ENCODE measurements around the gene SLCO2B1.

Gene SLCO2B1

GRCh38 chr11:75198278-75198973, 47.5 kb downstream of the SLCO2B1 start:
- ChIA-PET POLR2A (no interaction called here), CTCF (interaction anchor here (1.3 kb wide), 1 partner anchor 58 kb away, joined by 3 read pairs; no protein-coding TSS in a partner anchor)
- TF ChIP-seq PKNOX1 (IDR thresholded peaks at IDR 0.05) (no peak), BHLHE40 (IDR thresholded peaks at IDR 0.05; ENCODE audit: borderline replicate concordance) (no peak), FOXM1 (IDR thresholded peaks at IDR 0.05; ENCODE audit: borderline replicate concordance) (no peak), LEF1 (IDR thresholded peaks at IDR 0.05; ENCODE audit: borderline replicate concordance) (no peak), FOXA1 (IDR thresholded peaks at IDR 0.05) (no peak), NFRKB (IDR thresholded peaks at IDR 0.05) (no peak), TARDBP (IDR thresholded peaks at IDR 0.05) (no peak), ARNT (IDR thresholded peaks at IDR 0.05) (no peak), ZNF384 (IDR thresholded peaks at IDR 0.05) (no peak), SP1 (IDR thresholded peaks at IDR 0.05) (no peak), L3MBTL2 (conservative IDR thresholded peaks at IDR 0.05) (no peak), FOXK2 (IDR thresholded peaks at IDR 0.05) (no peak)
- DNase-seq (ENCODE audit: extremely low spot score), result no peak

- no peak for DNase-seq (ENCODE audit: extremely low spot score)
- TF ChIP-seq NFRKB (IDR thresholded peaks at IDR 0.05) (no peak), FOXA1 (IDR thresholded peaks at IDR 0.05) (no peak), ZNF384 (IDR thresholded peaks at IDR 0.05) (no peak), L3MBTL2 (conservative IDR thresholded peaks at IDR 0.05) (no peak)
- CTCF ChIA-PET, result interaction anchor here (1.3 kb wide), 1 partner anchor 59 kb away, joined by 3 read pairs; no protein-coding TSS in a partner anchor
Observed at GRCh38 chr11:75199412-75199955, 48.6 kb downstream of the SLCO2B1 start.

GRCh38 chr11:75200051-75200450, 49.1 kb downstream of the SLCO2B1 start:
- ChIA-PET CTCF (interaction anchor here (1.3 kb wide), 1 partner anchor 60 kb away, joined by 3 read pairs; no protein-coding TSS in a partner anchor), POLR2A (no interaction called here)
- no peak for TF ChIP-seq FOXM1 (IDR thresholded peaks at IDR 0.05; ENCODE audit: borderline replicate concordance)
- no peak for TF ChIP-seq LEF1 (IDR thresholded peaks at IDR 0.05; ENCODE audit: borderline replicate concordance)
- no peak for TF ChIP-seq BHLHE40 (IDR thresholded peaks at IDR 0.05; ENCODE audit: borderline replicate concordance)
- no peak for TF ChIP-seq SP1 (IDR thresholded peaks at IDR 0.05)
- no peak for TF ChIP-seq CTBP1 (IDR thresholded peaks at IDR 0.05; ENCODE audit: borderline replicate concordance)
- TF ChIP-seq NFRKB (IDR thresholded peaks at IDR 0.05), result no peak
- no peak for TF ChIP-seq HDGF (IDR thresholded peaks at IDR 0.05; ENCODE audit: borderline replicate concordance)
- TF ChIP-seq ELF4 (IDR thresholded peaks at IDR 0.05), result no peak
- no peak for TF ChIP-seq ARNT (IDR thresholded peaks at IDR 0.05)
- TF ChIP-seq FOXK2 (IDR thresholded peaks at IDR 0.05), result no peak
- no peak for TF ChIP-seq L3MBTL2 (conservative IDR thresholded peaks at IDR 0.05)
- DNase-seq (ENCODE audit: extremely low spot score), result no peak

More at GRCh38 chr11:75199412-75199955, 48.6 kb downstream of the SLCO2B1 start:
- POLR2A ChIA-PET, result no interaction called here

GRCh38 chr11:75200531-75200930, 49.6 kb downstream of the SLCO2B1 start:
- no peak for DNase-seq (ENCODE audit: extremely low spot score)
- POLR2A ChIA-PET, result no interaction called here
- no peak for TF ChIP-seq HDGF (IDR thresholded peaks at IDR 0.05; ENCODE audit: borderline replicate concordance)
- TF ChIP-seq ZNF384 (IDR thresholded peaks at IDR 0.05), result no peak
- TF ChIP-seq FOXK2 (IDR thresholded peaks at IDR 0.05), result no peak
- no peak for TF ChIP-seq LEF1 (IDR thresholded peaks at IDR 0.05; ENCODE audit: borderline replicate concordance)
- no peak for TF ChIP-seq SUZ12 (IDR thresholded peaks at IDR 0.05)
- no peak for TF ChIP-seq NFRKB (IDR thresholded peaks at IDR 0.05)
- TF ChIP-seq TARDBP (IDR thresholded peaks at IDR 0.05), result no peak
- TF ChIP-seq ARNT (IDR thresholded peaks at IDR 0.05), result no peak
- TF ChIP-seq FOXA1 (IDR thresholded peaks at IDR 0.05), result no peak
- no peak for TF ChIP-seq FOXM1 (IDR thresholded peaks at IDR 0.05; ENCODE audit: borderline replicate concordance)
- TF ChIP-seq CTBP1 (IDR thresholded peaks at IDR 0.05; ENCODE audit: borderline replicate concordance), result no peak
- TF ChIP-seq SP1 (IDR thresholded peaks at IDR 0.05), result no peak
- no peak for TF ChIP-seq ELF4 (IDR thresholded peaks at IDR 0.05)
- TF ChIP-seq L3MBTL2 (conservative IDR thresholded peaks at IDR 0.05), result no peak
- no peak for TF ChIP-seq PKNOX1 (IDR thresholded peaks at IDR 0.05)
- no peak for TF ChIP-seq BHLHE40 (IDR thresholded peaks at IDR 0.05; ENCODE audit: borderline replicate concordance)
- CTCF ChIA-PET, result interaction anchor here (1.6 to 8.5 kb wide), 2 partner anchors 57 to 270 kb away, joined by 3 to 174 read pairs; no protein-coding TSS in a partner anchor

- POLR2A ChIA-PET, result no interaction called here
- DNase-seq (ENCODE audit: extremely low spot score), result no peak
- TF ChIP-seq ZNF384 (IDR thresholded peaks at IDR 0.05) (no peak), LEF1 (IDR thresholded peaks at IDR 0.05; ENCODE audit: borderline replicate concordance) (no peak), FOXK2 (IDR thresholded peaks at IDR 0.05) (no peak), ELF4 (IDR thresholded peaks at IDR 0.05) (no peak), BHLHE40 (IDR thresholded peaks at IDR 0.05; ENCODE audit: borderline replicate concordance) (no peak), PKNOX1 (IDR thresholded peaks at IDR 0.05) (no peak), SUZ12 (IDR thresholded peaks at IDR 0.05) (no peak), NFRKB (IDR thresholded peaks at IDR 0.05) (no peak)
- CTCF ChIA-PET, result interaction anchor here (1.6 to 8.5 kb wide), 2 partner anchors 59 to 271 kb away, joined by 3 to 174 read pairs; no protein-coding TSS in a partner anchor
Observed at GRCh38 chr11:75201771-75202170, 50.9 kb downstream of the SLCO2B1 start.

GRCh38 chr11:75202195-75202594, 51.3 kb downstream of the SLCO2B1 start:
- ChIA-PET POLR2A (no interaction called here), CTCF (interaction anchor here (1.6 to 8.5 kb wide), 2 partner anchors 59 to 272 kb away, joined by 3 to 174 read pairs; no protein-coding TSS in a partner anchor)
- no peak for TF ChIP-seq ARNT (IDR thresholded peaks at IDR 0.05)
- TF ChIP-seq ELF4 (IDR thresholded peaks at IDR 0.05), result no peak
- TF ChIP-seq BHLHE40 (IDR thresholded peaks at IDR 0.05; ENCODE audit: borderline replicate concordance), result no peak
- no peak for TF ChIP-seq ZNF384 (IDR thresholded peaks at IDR 0.05)
- TF ChIP-seq HDGF (IDR thresholded peaks at IDR 0.05; ENCODE audit: borderline replicate concordance), result no peak
- TF ChIP-seq CTBP1 (IDR thresholded peaks at IDR 0.05; ENCODE audit: borderline replicate concordance), result no peak
- TF ChIP-seq TARDBP (IDR thresholded peaks at IDR 0.05), result no peak
- no peak for TF ChIP-seq NFRKB (IDR thresholded peaks at IDR 0.05)
- TF ChIP-seq LEF1 (IDR thresholded peaks at IDR 0.05; ENCODE audit: borderline replicate concordance), result no peak
- no peak for TF ChIP-seq SUZ12 (IDR thresholded peaks at IDR 0.05)
- no peak for TF ChIP-seq PKNOX1 (IDR thresholded peaks at IDR 0.05)
- no peak for TF ChIP-seq FOXM1 (IDR thresholded peaks at IDR 0.05; ENCODE audit: borderline replicate concordance)
- TF ChIP-seq FOXK2 (IDR thresholded peaks at IDR 0.05), result no peak

More at GRCh38 chr11:75202195-75202594, 51.3 kb downstream of the SLCO2B1 start:
- no peak for DNase-seq (ENCODE audit: extremely low spot score)
